Ishikawa (cell line): ENCODE results near the gene ALX4.

Experiments
- CEBPB ChIP-seq: IDR thresholded peaks from 2 replicates; pipeline ENCODE4 v1.6.1; 2012
- EGR1 ChIP-seq: IDR thresholded peaks from 2 replicates; pipeline ENCODE4 v1.6.1; 2012
- EP300 ChIP-seq: IDR thresholded peaks from 2 replicates; pipeline ENCODE4 v1.6.1; 2012; ENCODE audit warnings: borderline replicate concordance
- FOXM1 ChIP-seq: IDR thresholded peaks from 2 replicates; pipeline ENCODE4 v1.6.1; 2012; ENCODE audit warnings: low read depth, borderline replicate concordance
- MAX ChIP-seq: IDR thresholded peaks from 2 replicates; pipeline ENCODE4 v1.6.1; 2012
- NFIC ChIP-seq: IDR thresholded peaks from 2 replicates; pipeline ENCODE4 v1.6.1; 2012
- RAD21 ChIP-seq: IDR thresholded peaks from 2 replicates; pipeline ENCODE4 v1.6.1; 2012; ENCODE audit warnings: low read depth
- REST ChIP-seq: IDR thresholded peaks from 2 replicates; pipeline ENCODE4 v1.6.1; 2012; ENCODE audit warnings: low read depth, mild to moderate bottlenecking
- TEAD4 ChIP-seq: IDR thresholded peaks from 2 replicates; pipeline ENCODE4 v1.6.1; 2012
- USF1 ChIP-seq: IDR thresholded peaks from 2 replicates; pipeline ENCODE4 v1.6.1; 2012
- YY1 ChIP-seq: IDR thresholded peaks from 2 replicates; pipeline ENCODE4 v1.6.1; 2012; ENCODE audit warnings: low read depth

GRCh38 chr11:44212128-44212527, 97.8 kb downstream of the ALX4 start:
- TF ChIP-seq CEBPB (no peak), USF1 (no peak), NFIC (no peak), TEAD4 (no peak), EP300 (no peak), YY1 (no peak), EGR1 (no peak), RAD21 (no peak), MAX (no peak), REST (no peak), FOXM1 (no peak)
